WTC11 (cell line): ENCODE results near the gene TPRX1.

Source experiments
- ATF3 ChIP-seq: sonication (generic); formaldehyde crosslinking; conservative IDR thresholded peaks from 2 replicates; pipeline ENCODE4 v1.8.1; 2022; ENCODE audit warnings: mild to moderate bottlenecking, missing genetic modification reagents
- CTCF ChIP-seq: fragments of 200-600 bp; IDR thresholded peaks from 2 replicates; pipeline ENCODE4 v1.8.0; 2022; ENCODE audit warnings: antibody characterized with exemption
- E2F4 ChIP-seq: sonication (generic); formaldehyde crosslinking; IDR thresholded peaks from 2 replicates; pipeline ENCODE4 v1.8.1; 2022; ENCODE audit warnings: low read depth, mild to moderate bottlenecking, moderate library complexity, missing genetic modification reagents, borderline replicate concordance
- FOXK1 ChIP-seq: sonication (generic); formaldehyde crosslinking; IDR thresholded peaks from 2 replicates; pipeline ENCODE4 v1.8.0; 2022; ENCODE audit warnings: mild to moderate bottlenecking, moderate library complexity, missing genetic modification reagents
- JUN ChIP-seq: sonication (generic); formaldehyde crosslinking; IDR thresholded peaks from 2 replicates; pipeline ENCODE4 v1.8.0; 2023; ENCODE audit warnings: mild to moderate bottlenecking, missing genetic modification reagents
- NFATC4 ChIP-seq: fragments of 250-450 bp; sonication (Bioruptor Pico); IDR thresholded peaks from 2 replicates; pipeline ENCODE4 v1.9.0; 2021; ENCODE audit warnings: mild to moderate bottlenecking
- ZNF232 ChIP-seq: sonication (generic); formaldehyde crosslinking; IDR thresholded peaks from 2 replicates; pipeline ENCODE4 v1.8.0; 2022; ENCODE audit warnings: mild to moderate bottlenecking, missing genetic modification reagents
- ZNF671 ChIP-seq: fragments of 250-450 bp; sonication (Bioruptor Pico); IDR thresholded peaks from 2 replicates; pipeline ENCODE4 v1.8.0; 2021; ENCODE audit warnings: mild to moderate bottlenecking

- no peak for TF ChIP-seq CTCF
- no peak for TF ChIP-seq ZNF671 (CRISPR knock-in tag)
- TF ChIP-seq ATF3 (CRISPR knock-in tag) = no peak
- no peak for TF ChIP-seq FOXK1 (CRISPR knock-in tag)
- TF ChIP-seq NFATC4 (CRISPR knock-in tag) = no peak
- TF ChIP-seq JUN (CRISPR knock-in tag) = peak; percentile 58; the same call in 1 of the 2 replicates
- TF ChIP-seq ZNF232 = no peak
- TF ChIP-seq E2F4 (CRISPR knock-in tag) = no peak
Measured at GRCh38 chr19:47778954-47779351, 25.4 kb downstream of the TPRX1 start.
